Stimulated activated CD8-positive, alpha-beta memory T cell treated with anti-CD3 and anti-CD28 coated beads, Interleukin-4, amount 100 ng/mL, for 48 hours (primary cell): ENCODE measurements around the gene COL11A2.

Experiments used
- DNase-seq: peaks from one replicate; pipeline ENCODE4 v3.0.0-alpha.2; 2020

The COL11A2 gene

GRCh38 chr6:33191383-33192104, 723 bp downstream of the COL11A2 start:
- DNase-seq, result no peak

- DNase-seq, result no peak
These were observed 1.7 kb downstream of the COL11A2 start for GRCh38 chr6:33190504-33191107.

- DNase-seq, result no peak
These were observed 2.4 kb downstream of the COL11A2 start for GRCh38 chr6:33189625-33190448.

- DNase-seq, result no peak
These were observed 3.1 kb downstream of the COL11A2 start for GRCh38 chr6:33189164-33189563.

GRCh38 chr6:33187809-33188208, 4.5 kb downstream of the COL11A2 start:
- no peak for DNase-seq

- DNase-seq, result no peak
These were observed 6.5 kb downstream of the COL11A2 start for GRCh38 chr6:33185654-33186187.

- no peak for DNase-seq
These were observed 7.1 kb downstream of the COL11A2 start for GRCh38 chr6:33185190-33185589.

GRCh38 chr6:33183071-33183683, 9.1 kb downstream of the COL11A2 start:
- no peak for DNase-seq

- no peak for DNase-seq
These were observed 11.1 kb downstream of the COL11A2 start for GRCh38 chr6:33181141-33181540.

GRCh38 chr6:33178755-33179475, 13.4 kb downstream of the COL11A2 start:
- DNase-seq, result no peak

- DNase-seq, result no peak
These were observed 14.5 kb downstream of the COL11A2 start for GRCh38 chr6:33177552-33178446.

- no peak for DNase-seq
These were observed 15.4 kb downstream of the COL11A2 start for GRCh38 chr6:33176906-33177305.

- DNase-seq, result no peak
These were observed 16.7 kb downstream of the COL11A2 start for GRCh38 chr6:33175436-33176069.

GRCh38 chr6:33174784-33175183, 17.5 kb downstream of the COL11A2 start:
- no peak for DNase-seq

- DNase-seq, result no peak
These were observed 18.6 kb downstream of the COL11A2 start for GRCh38 chr6:33173535-33174180.

- DNase-seq, result no peak
These were observed 19.4 kb downstream of the COL11A2 start for GRCh38 chr6:33172688-33173534.

GRCh38 chr6:33171880-33172687, 20.2 kb downstream of the COL11A2 start:
- DNase-seq, result no peak
